Trophoblast cell (in vitro differentiated cells and primary cell): Measurements from ENCODE around the gene CIC.

Experiments
- DNase-seq, 2 donors: peaks; one replicate each; pipeline ENCODE4 v3.0.0-alpha.2; 2016
- H2AFZ ChIP-seq: 2 replicates; pipeline ENCODE4 v1.6.1; 2013; ENCODE audit warnings: low read length, moderate library complexity, mild to moderate bottlenecking; ENCODE audit not compliant: insufficient read depth, poor library complexity
- H2AK5ac ChIP-seq: 2 replicates; pipeline ENCODE4 v1.6.1; 2013; ENCODE audit warnings: mild to moderate bottlenecking, low read length
- H2BK120ac ChIP-seq: 2 replicates; pipeline ENCODE4 v1.6.1; 2013; ENCODE audit warnings: low read length, mild to moderate bottlenecking, moderate library complexity; ENCODE audit not compliant: insufficient read depth, poor library complexity
- H2BK12ac ChIP-seq: 2 replicates; pipeline ENCODE4 v1.6.1; 2013; ENCODE audit warnings: mild to moderate bottlenecking, low read length, moderate library complexity
- H2BK5ac ChIP-seq: 2 replicates; pipeline ENCODE4 v1.6.1; 2013; ENCODE audit warnings: low read length, low read depth, moderate library complexity, mild to moderate bottlenecking; ENCODE audit not compliant: poor library complexity
- H3K14ac ChIP-seq: 2 replicates; pipeline ENCODE4 v1.6.1; 2013; ENCODE audit warnings: mild to moderate bottlenecking, low read length
- H3K18ac ChIP-seq: 2 replicates; pipeline ENCODE4 v1.6.1; 2013; ENCODE audit warnings: mild to moderate bottlenecking, low read length
- H3K23ac ChIP-seq: 2 replicates; pipeline ENCODE4 v1.6.1; 2013; ENCODE audit warnings: low read length
- H3K27ac ChIP-seq: 2 replicates; pipeline ENCODE4 v1.5.1; 2013; ENCODE audit warnings: low read depth, mild to moderate bottlenecking, inconsistent platforms, low read length, moderate library complexity
- H3K27me3 ChIP-seq: 2 replicates; pipeline ENCODE4 v1.6.1; 2013; ENCODE audit warnings: inconsistent platforms, mild to moderate bottlenecking, low read length, moderate library complexity; ENCODE audit not compliant: insufficient read depth
- H3K36me3 ChIP-seq, 2 experiments: 1 replicate in 1 of 2; 2 replicates in 1 of 2; pipeline ENCODE4 v1.6.1; 2013; ENCODE audit warnings: low read length in 2 of 2, mild to moderate bottlenecking in 2 of 2, moderate library complexity in 1 of 2; ENCODE audit not compliant: insufficient read depth in 2 of 2, control insufficient read depth in 1 of 2
- H3K4ac ChIP-seq: 2 replicates; pipeline ENCODE4 v1.6.1; 2013; ENCODE audit warnings: low read depth, mild to moderate bottlenecking, low read length, moderate library complexity
- H3K4me1 ChIP-seq, 2 experiments: 1 replicate in 1 of 2; 2 replicates in 1 of 2; pipeline ENCODE4 v1.6.1; 2013; ENCODE audit warnings: low read length in 2 of 2, mild to moderate bottlenecking in 2 of 2, moderate library complexity in 1 of 2; ENCODE audit not compliant: insufficient read depth in 2 of 2, control insufficient read depth in 1 of 2
- H3K4me2 ChIP-seq: 2 replicates; pipeline ENCODE4 v1.6.1; 2013; ENCODE audit warnings: inconsistent platforms, mild to moderate bottlenecking, low read length, moderate library complexity
- H3K4me3 ChIP-seq: 2 replicates; pipeline ENCODE4 v1.5.1; 2013; ENCODE audit warnings: mild to moderate bottlenecking, low read depth, low read length, inconsistent platforms
- H3K79me1 ChIP-seq: one replicate; pipeline ENCODE4 v1.6.1; 2013; ENCODE audit warnings: low read length
- H3K79me2 ChIP-seq: 2 replicates; pipeline ENCODE4 v1.6.1; 2013; ENCODE audit warnings: low read length, mild to moderate bottlenecking; ENCODE audit not compliant: control insufficient read depth, insufficient read depth, poor library complexity
- H3K9ac ChIP-seq: 2 replicates; pipeline ENCODE4 v1.6.1; 2013; ENCODE audit warnings: mild to moderate bottlenecking, low read length
- H3K9me3 ChIP-seq: 2 replicates; pipeline ENCODE4 v1.6.1; 2013; ENCODE audit warnings: low read depth, mild to moderate bottlenecking, control low read depth, inconsistent platforms, low read length; ENCODE audit not compliant: insufficient read depth
- H4K12ac ChIP-seq: 2 replicates; pipeline ENCODE4 v1.6.1; 2013; ENCODE audit warnings: low read depth, mild to moderate bottlenecking, low read length, moderate library complexity
- H4K8ac ChIP-seq: 2 replicates; pipeline ENCODE4 v1.6.1; 2013; ENCODE audit warnings: low read depth, mild to moderate bottlenecking, low read length, moderate library complexity
- H4K91ac ChIP-seq: one replicate; pipeline ENCODE4 v1.6.1; 2013; ENCODE audit warnings: low read depth, mild to moderate bottlenecking, low read length, moderate library complexity
- WGBS: extraction: QIAGEN DNeasy Blood & Tissue Kit; methylation state at CpG from one replicate; pipeline ENCODE4 v1.1.7; 2013; ENCODE audit warnings: missing lambda C conversion rate; ENCODE audit not compliant: insufficient read length, insufficient coverage; ENCODE audit errors: extremely low coverage; 5-methylcytosine and 5-hydroxymethylcytosine counted together

CIC gene

GRCh38 chr19:42239544-42240220, 29.4 kb upstream of the CIC start:
- WGBS, result no CpG with 5 or more reads among the region's 10 CpGs
- Histone ChIP-seq H3K9ac (no peak overlapping the region), H3K4me2 (no peak overlapping the region)

GRCh38 chr19:42241279-42241678, 27.8 kb upstream of the CIC start:
- peaks cover 13 to 16% of the 10 kb centered on the region in 2 experiments for H3K4me1 ChIP-seq
- peak overlapping the region; percentile 97 for H3K9ac ChIP-seq
- no peak overlapping the region for H2BK120ac ChIP-seq
- H3K23ac ChIP-seq, result no peak overlapping the region
- no peak overlapping the region for H3K18ac ChIP-seq
- H3K27me3 ChIP-seq, result no peaks in the 10 kb centered on the region
- no peak overlapping the region for H2AK5ac ChIP-seq
- H3K27ac ChIP-seq, result no peak overlapping the region
- no peak overlapping the region for H2BK5ac ChIP-seq
- peaks cover 19 to 21% of the 10 kb centered on the region in 2 experiments for H3K36me3 ChIP-seq
- no peaks in the 10 kb centered on the region for H3K9me3 ChIP-seq
- no peak overlapping the region for H3K14ac ChIP-seq
- H2BK12ac ChIP-seq, result no peak overlapping the region
- peak overlapping the region; percentile 65 for H3K4me2 ChIP-seq
- WGBS, result no CpG with 5 or more reads among the region's 3 CpGs
- no peak overlapping the region for H3K4me3 ChIP-seq
- peaks cover 17% of the 10 kb centered on the region for H3K79me1 ChIP-seq
- H3K4ac ChIP-seq, result peak overlapping the region; percentile 84
- H2AFZ ChIP-seq, result no peak overlapping the region
- DNase-seq, result no peak
- no peak overlapping the region for H4K91ac ChIP-seq
- peaks cover 6% of the 10 kb centered on the region for H3K79me2 ChIP-seq
- no peak overlapping the region for H4K8ac ChIP-seq
- no peak overlapping the region for H4K12ac ChIP-seq

More at GRCh38 chr19:42239544-42240220, 29.4 kb upstream of the CIC start:
- Histone ChIP-seq H2AK5ac (no peak overlapping the region), H3K4me3 (no peak overlapping the region), H4K8ac (no peak overlapping the region), H3K36me3 (peaks cover 34% of the 10 kb centered on the region in 2 experiments), H2BK12ac (no peak overlapping the region), H3K27ac (no peak overlapping the region), H3K18ac (no peak overlapping the region), H3K79me2 (peaks cover 6% of the 10 kb centered on the region), H2BK5ac (no peak overlapping the region), H2AFZ (no peak overlapping the region), H3K9me3 (no peaks in the 10 kb centered on the region), H3K14ac (no peak overlapping the region), H4K91ac (no peak overlapping the region), H3K23ac (no peak overlapping the region), H3K79me1 (peaks cover 15% of the 10 kb centered on the region), H3K4ac (peak overlapping the region; percentile 37), H3K27me3 (no peaks in the 10 kb centered on the region), H3K4me1 (peaks cover 8 to 13% of the 10 kb centered on the region in 2 experiments), H2BK120ac (no peak overlapping the region), H4K12ac (no peak overlapping the region)
- no peak for DNase-seq

DNA sequence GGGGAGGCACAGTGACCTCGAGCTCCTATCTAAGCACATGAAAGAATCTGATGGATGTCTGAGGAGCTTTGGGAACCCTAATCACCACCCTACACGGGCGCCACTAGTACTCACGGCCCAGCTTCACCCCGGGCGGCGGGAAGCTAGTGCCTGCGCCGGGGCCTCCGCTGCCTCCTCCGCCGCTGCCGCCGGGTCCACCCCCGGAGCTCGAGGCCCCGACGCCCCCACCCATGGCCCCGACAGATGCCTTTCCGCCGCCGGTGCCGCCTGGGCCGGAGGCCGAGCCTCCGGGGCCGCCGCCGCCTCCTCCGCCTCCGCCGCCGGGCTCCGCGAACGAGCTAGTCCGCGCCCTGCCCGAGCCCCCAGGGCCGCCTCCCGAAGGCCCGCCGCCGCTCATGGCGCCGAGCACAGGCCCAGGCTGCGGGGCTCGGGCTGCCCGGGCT, 27.0 kb upstream of the CIC start:
- peak overlapping the region; percentile 90 for H3K4me3 ChIP-seq
- peak overlapping the region; percentile 94 for H4K8ac ChIP-seq
- H3K23ac ChIP-seq, result no peak overlapping the region
- peak overlapping the region; percentile 43 for H2BK5ac ChIP-seq
- H2BK120ac ChIP-seq, result peak overlapping the region; percentile 80
- WGBS, result no CpG with 5 or more reads among the region's 49 CpGs
- peaks cover 15 to 17% of the 10 kb centered on the region in 2 experiments for H3K4me1 ChIP-seq
- no peaks in the 10 kb centered on the region for H3K27me3 ChIP-seq
- H2BK12ac ChIP-seq, result no peak overlapping the region
- peaks cover 14 to 21% of the 10 kb centered on the region in 2 experiments for H3K36me3 ChIP-seq
- H3K18ac ChIP-seq, result peak overlapping the region; percentile 85
- peak overlapping the region; percentile 65 for H3K4me2 ChIP-seq
- H3K9me3 ChIP-seq, result no peaks in the 10 kb centered on the region
- peak overlapping the region; percentile 97 for H4K91ac ChIP-seq
- H3K14ac ChIP-seq, result peak overlapping the region; percentile 92
- peak overlapping the region; percentile 96 for H3K4ac ChIP-seq
- peak overlapping the region; percentile 97 for H3K9ac ChIP-seq
- peak overlapping the region; percentile 77 for H2AFZ ChIP-seq
- H3K79me2 ChIP-seq, result peaks cover 6% of the 10 kb centered on the region
- peak overlapping the region; percentile 36 for H2AK5ac ChIP-seq
- H3K79me1 ChIP-seq, result peaks cover 17% of the 10 kb centered on the region
- no peak for DNase-seq
- H3K27ac ChIP-seq, result peak overlapping the region; percentile 80
- peak overlapping the region; percentile 77 for H4K12ac ChIP-seq

GRCh38 chr19:42242512-42243409, 26.3 kb upstream of the CIC start, which contains the start of gene GSK3A:
TSS of gene GSK3A (minus strand) at chr19:42242602. CDS start at chr19:42242465, 137 bp downstream.
- H4K91ac ChIP-seq, result peak within 1 kb of the TSS; percentile 97
- WGBS, result no CpG with 5 or more reads among the region's 76 CpGs
- H2BK120ac ChIP-seq, result peak within 1 kb of the TSS; percentile 80
- no peak within 1 kb of the TSS for H2BK12ac ChIP-seq
- peak within 1 kb of the TSS; percentile 96 for H3K4ac ChIP-seq
- no peak within 1 kb of the TSS for H3K23ac ChIP-seq
- H2AK5ac ChIP-seq, result peak within 1 kb of the TSS; percentile 45
- H3K9ac ChIP-seq, result peak within 1 kb of the TSS; percentile 97
- H4K12ac ChIP-seq, result peak within 1 kb of the TSS; percentile 77
- peak within 1 kb of the TSS; percentile 80 for H3K27ac ChIP-seq
- H3K18ac ChIP-seq, result peak within 1 kb of the TSS; percentile 85
- H3K9me3 ChIP-seq, result no peaks in the 10 kb centered on the region
- H4K8ac ChIP-seq, result peak within 1 kb of the TSS; percentile 94
- H3K79me1 ChIP-seq, result peaks cover 17% of the 10 kb centered on the region
- H2AFZ ChIP-seq, result peak within 1 kb of the TSS; percentile 77
- H3K14ac ChIP-seq, result peak within 1 kb of the TSS; percentile 92
- H3K4me1 ChIP-seq, result peaks cover 15 to 17% of the 10 kb centered on the region in 2 experiments
- H3K27me3 ChIP-seq, result no peaks in the 10 kb centered on the region
- H3K36me3 ChIP-seq, result peaks cover 14 to 23% of the 10 kb centered on the region in 2 experiments
- peaks cover 6% of the 10 kb centered on the region for H3K79me2 ChIP-seq
- peak within 1 kb of the TSS; percentile 52 for H2BK5ac ChIP-seq
- H3K4me3 ChIP-seq, result peak within 1 kb of the TSS; percentile 90
- peak within 1 kb of the TSS; percentile 83 for H3K4me2 ChIP-seq
- DNase-seq, result peak; percentile 99
